Gastrocnemius medialis (tissue), 4 donors: ENCODE results near the gene PEX5L. TPM values are rescaled to one million over a fixed set of nuclear protein-coding genes. Genes with fewer than 3 reads are reported as not detected.
"Not testable (repeated sequence)": the region's sequence is repeated elsewhere in the genome, so short reads cannot be mapped to it uniquely, and the experiment has no call there.

ENCODE experiments used
- ATAC-seq, 2 donors: fragments of 150-250 bp; one replicate each; pipeline ENCODE4 v1.9.1; 2016
- DNase-seq, 2 donors: peaks; one replicate each; pipeline ENCODE4 v3.0.0-alpha.2; 2019
- H3K27ac ChIP-seq, 4 donors: fragments of 200-600 bp; sonication (generic); 1 replicate in 1 of 4; 2 replicates in 3 of 4; pipeline ENCODE4 v1.5.1; 2016 to 2018; ENCODE audit warnings: mild to moderate bottlenecking in 2 of 4, moderate library complexity in 1 of 4
- H3K27me3 ChIP-seq, 3 donors: fragments of 200-600 bp; sonication (generic) in 2 of 3; 1 replicate in 1 of 3; 2 replicates in 2 of 3; pipeline versions ENCODE4 v1.5.1 to v1.6.0; 2016 to 2019; ENCODE audit warnings: mild to moderate bottlenecking in 1 of 3, moderate library complexity in 1 of 3
- H3K36me3 ChIP-seq, 2 donors: fragments of 200-600 bp; sonication (generic) in 1 of 2; one replicate each; pipeline ENCODE4 v1.5.1; 2017 to 2018
- H3K4me1 ChIP-seq, 2 donors: fragments of 200-600 bp; sonication (generic) in 1 of 2; one replicate each; pipeline ENCODE4 v1.5.1; 2016 to 2017; ENCODE audit warnings: mild to moderate bottlenecking in 2 of 2
- H3K4me3 ChIP-seq, 4 donors: fragments of 200-600 bp; sonication (generic) in 3 of 4; 1 replicate in 1 of 4; 2 replicates in 3 of 4; pipeline ENCODE4 v1.5.1; 2016 to 2019; ENCODE audit warnings: mild to moderate bottlenecking in 2 of 4
- H3K9me3 ChIP-seq, 3 donors: fragments of 200-600 bp; sonication (generic) in 2 of 3; 1 replicate in 1 of 3; 2 replicates in 2 of 3; pipeline ENCODE4 v1.5.1; 2016 to 2019
- CTCF ChIP-seq, 5 experiments: fragments of 450-650 bp in 3 of 5; fragments of 200-600 bp in 2 of 5; sonication (generic) in 2 of 5; IDR thresholded peaks in 4 of 5; conservative IDR thresholded peaks in 1 of 5; 1 replicate in 4 of 5; 2 replicates in 1 of 5; pipeline ENCODE4 v1.5.1; 2016 to 2019; ENCODE audit warnings: antibody characterized with exemption in 5 of 5, mild to moderate bottlenecking in 3 of 5, moderate library complexity in 3 of 5
- POLR2A ChIP-seq, 2 donors: fragments of 450-650 bp; IDR thresholded peaks; one replicate each; pipeline ENCODE4 v1.6.1; 2017; ENCODE audit warnings: antibody characterized with exemption in 2 of 2, mild to moderate bottlenecking in 2 of 2, moderate library complexity in 2 of 2
- in situ Hi-C, 4 donors: fragments of 200-750 bp; cut with MboI; loops; one replicate each; pipeline versions ENCODE4 v1.15.0 to v1.8.0; 2017; ENCODE audit warnings: low sequenced_read_pairs in 4 of 4
- intact Hi-C: fragments of 100-400 bp; cut with DNase I; formaldehyde crosslinking; loops from one replicate; pipeline ENCODE4 v1.15.1; 2023; ENCODE audit warnings: low total_unique reads
- total RNA-seq, 4 donors: library from RNA; depleted of rRNA; stranded (reverse); fragments of >200 nt; gene quantifications; one replicate each; pipeline versions ENCODE4 v1.1.0 to v1.2.3, GENCODE V29; 2016

Gene PEX5L
- total RNA-seq, 4 donors from 2014 or later: 0.16 TPM; not detected in 3

- TF ChIP-seq POLR2A (IDR thresholded peaks at IDR 0.05) (no peak), CTCF (IDR thresholded peaks at IDR 0.05 in 4 of 5, conservative IDR thresholded peaks at IDR 0.05 in 1 of 5) (no peak)
- in situ Hi-C loops (no loop called here), intact Hi-C loops (no loop called here)
- ATAC-seq (no peak), DNase-seq (no peak)
- Histone ChIP-seq H3K27ac (no peak overlapping the region), H3K4me3 (no peak overlapping the region), H3K27me3 (no peaks in the 10 kb centered on the region), H3K36me3 (no peaks in the 10 kb centered on the region), H3K4me1 (no peaks in the 10 kb centered on the region), H3K9me3 (no peaks in the 10 kb centered on the region)
These were observed 9.7 kb downstream of the PEX5L start for GRCh38 chr3:180026997-180027396.

DNA sequence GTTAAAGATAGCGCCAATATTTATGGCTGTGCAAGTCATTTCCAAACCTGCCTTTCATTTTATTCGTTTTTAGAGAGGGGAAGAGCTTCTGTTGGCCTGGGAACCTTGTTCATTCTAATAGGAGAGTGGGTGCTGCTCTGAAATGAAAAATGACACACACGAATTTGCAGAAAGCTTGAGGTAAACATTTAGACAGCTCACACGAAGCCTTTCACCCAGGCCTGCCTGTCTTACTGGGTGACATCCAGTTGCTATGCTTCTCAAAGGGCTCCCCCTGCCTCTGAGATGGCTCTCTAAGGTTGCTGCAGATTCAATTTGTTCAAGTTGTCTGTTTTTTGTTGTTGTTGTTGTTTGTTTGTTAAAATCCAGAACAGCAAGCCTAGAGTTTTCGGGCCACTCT lies 18.2 kb downstream of the PEX5L start:
- TF ChIP-seq CTCF (IDR thresholded peaks at IDR 0.05 in 4 of 5, conservative IDR thresholded peaks at IDR 0.05 in 1 of 5): no peak
- TF ChIP-seq POLR2A (IDR thresholded peaks at IDR 0.05): no peak
- in situ Hi-C loops: no loop called here
- H3K4me1 ChIP-seq: no peaks in the 10 kb centered on the region
- no peak overlapping the region for H3K27ac ChIP-seq
- H3K9me3 ChIP-seq: no peaks in the 10 kb centered on the region
- no peaks in the 10 kb centered on the region for H3K27me3 ChIP-seq
- ATAC-seq (no peak), DNase-seq (no peak)
- no peaks in the 10 kb centered on the region for H3K36me3 ChIP-seq
- intact Hi-C loops: no loop called here
- H3K4me3 ChIP-seq: no peak overlapping the region

DNA sequence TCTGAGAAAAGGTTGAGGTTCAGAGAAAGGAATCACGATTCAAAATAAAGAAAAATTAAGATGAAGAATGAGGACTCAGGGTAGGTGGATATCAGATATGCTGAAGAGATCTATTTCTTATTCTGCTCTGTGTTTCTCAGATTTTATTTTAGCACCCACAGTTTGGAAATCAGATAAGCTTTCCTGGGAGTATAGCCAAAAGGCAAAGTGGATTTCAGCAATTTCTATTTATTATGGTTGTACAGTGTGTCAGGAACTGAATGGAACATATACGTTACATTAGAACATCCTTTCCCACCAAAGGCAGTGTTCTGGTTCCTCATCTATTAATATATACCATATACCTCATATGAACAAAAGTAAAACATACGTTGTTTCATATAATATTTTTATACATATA lies 18.9 kb downstream of the PEX5L start:
- ATAC-seq (no peak), DNase-seq (no peak)
- in situ Hi-C loops (no loop called here), intact Hi-C loops (no loop called here)
- no peaks in the 10 kb centered on the region for H3K9me3 ChIP-seq
- TF ChIP-seq CTCF (IDR thresholded peaks at IDR 0.05 in 4 of 5, conservative IDR thresholded peaks at IDR 0.05 in 1 of 5): no peak
- TF ChIP-seq POLR2A (IDR thresholded peaks at IDR 0.05): no peak
- no peak overlapping the region for H3K27ac ChIP-seq
- no peak overlapping the region for H3K4me3 ChIP-seq
- H3K27me3 ChIP-seq: no peaks in the 10 kb centered on the region
- H3K4me1 ChIP-seq: no peaks in the 10 kb centered on the region
- no peaks in the 10 kb centered on the region for H3K36me3 ChIP-seq

DNA sequence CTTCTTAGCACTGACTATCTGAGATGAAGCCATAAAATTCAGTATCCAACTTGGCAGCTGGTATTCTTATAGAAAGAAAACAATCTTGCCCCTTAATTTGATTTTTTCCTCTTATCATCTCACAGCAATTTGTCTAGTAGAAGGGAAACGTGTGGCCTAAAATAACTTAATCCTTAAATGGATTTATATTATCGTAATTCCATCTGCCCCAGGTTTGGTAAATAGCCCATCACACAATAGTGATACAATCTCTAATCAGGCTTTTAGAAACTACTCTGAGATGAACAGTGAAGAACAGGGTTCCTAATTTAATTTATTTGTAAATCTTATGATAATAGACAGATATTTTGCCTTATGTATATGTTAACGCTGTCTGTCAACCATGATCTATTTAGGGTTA lies 24.8 kb downstream of the PEX5L start:
- no peak overlapping the region for H3K4me3 ChIP-seq
- peaks cover 0 to 5% (median 0%) of the 10 kb centered on the region in 3 donors for H3K9me3 ChIP-seq
- no peaks in the 10 kb centered on the region for H3K27me3 ChIP-seq
- ATAC-seq: no peak
- no peaks in the 10 kb centered on the region for H3K4me1 ChIP-seq
- TF ChIP-seq POLR2A (IDR thresholded peaks at IDR 0.05) (no peak), CTCF (IDR thresholded peaks at IDR 0.05 in 4 of 5, conservative IDR thresholded peaks at IDR 0.05 in 1 of 5) (no peak)
- no peak overlapping the region for H3K27ac ChIP-seq
- DNase-seq: no peak
- intact Hi-C loops (no loop called here), in situ Hi-C loops (no loop called here)
- no peaks in the 10 kb centered on the region for H3K36me3 ChIP-seq

DNA sequence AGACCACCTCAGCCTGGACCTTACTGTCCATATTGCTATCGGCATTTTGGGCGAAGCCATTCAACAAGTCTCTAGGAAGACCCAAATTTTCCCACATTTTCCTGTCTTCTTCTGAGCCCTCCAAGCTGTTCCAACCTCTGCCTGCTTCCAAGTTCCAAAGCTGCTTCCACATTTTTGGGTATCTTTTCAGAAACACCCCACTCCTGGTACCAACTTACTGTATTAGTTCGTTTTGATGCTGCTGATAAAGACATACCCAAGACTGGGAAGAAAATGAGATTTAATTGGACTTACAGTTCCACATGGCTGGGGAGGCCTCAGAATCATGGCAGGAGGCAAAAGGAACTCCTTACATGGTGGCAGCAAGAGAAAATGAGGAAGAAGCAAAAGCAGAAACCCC lies 28.4 kb downstream of the PEX5L start:
- H3K27ac ChIP-seq, in situ Hi-C loops, ATAC-seq, H3K4me1 ChIP-seq, H3K4me3 ChIP-seq, H3K27me3 ChIP-seq, H3K9me3 ChIP-seq, H3K36me3 ChIP-seq, DNase-seq, intact Hi-C loops: not testable (repeated sequence)
